ENCODE results near the gene CIB1.

DNA sequence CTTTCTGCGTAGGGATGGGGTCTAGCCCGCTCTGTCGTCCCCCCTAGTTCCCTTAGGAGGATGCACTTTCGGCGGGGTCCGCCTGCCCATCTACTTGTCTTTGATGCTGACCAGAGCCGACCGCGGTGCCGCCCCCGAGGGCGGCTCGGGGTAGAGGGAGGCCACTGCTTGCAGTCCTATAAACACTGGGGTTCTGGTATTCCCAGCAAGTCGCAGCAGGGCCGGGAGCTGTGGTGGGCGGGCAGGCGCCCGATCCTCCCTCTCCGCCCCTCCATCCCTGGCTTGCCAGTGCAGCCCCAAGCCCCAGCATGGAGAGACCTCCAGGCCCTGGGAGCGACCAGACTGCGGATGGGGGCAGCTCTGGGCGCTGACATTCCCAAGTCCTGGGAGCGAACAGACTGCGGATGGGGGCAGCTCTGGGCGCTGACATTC lies 31.8 kb downstream of the CIB1 start:
- TF ChIP-seq POLR2A (IDR thresholded peaks at IDR 0.05) = no peak
- TF ChIP-seq, protein P1, sequence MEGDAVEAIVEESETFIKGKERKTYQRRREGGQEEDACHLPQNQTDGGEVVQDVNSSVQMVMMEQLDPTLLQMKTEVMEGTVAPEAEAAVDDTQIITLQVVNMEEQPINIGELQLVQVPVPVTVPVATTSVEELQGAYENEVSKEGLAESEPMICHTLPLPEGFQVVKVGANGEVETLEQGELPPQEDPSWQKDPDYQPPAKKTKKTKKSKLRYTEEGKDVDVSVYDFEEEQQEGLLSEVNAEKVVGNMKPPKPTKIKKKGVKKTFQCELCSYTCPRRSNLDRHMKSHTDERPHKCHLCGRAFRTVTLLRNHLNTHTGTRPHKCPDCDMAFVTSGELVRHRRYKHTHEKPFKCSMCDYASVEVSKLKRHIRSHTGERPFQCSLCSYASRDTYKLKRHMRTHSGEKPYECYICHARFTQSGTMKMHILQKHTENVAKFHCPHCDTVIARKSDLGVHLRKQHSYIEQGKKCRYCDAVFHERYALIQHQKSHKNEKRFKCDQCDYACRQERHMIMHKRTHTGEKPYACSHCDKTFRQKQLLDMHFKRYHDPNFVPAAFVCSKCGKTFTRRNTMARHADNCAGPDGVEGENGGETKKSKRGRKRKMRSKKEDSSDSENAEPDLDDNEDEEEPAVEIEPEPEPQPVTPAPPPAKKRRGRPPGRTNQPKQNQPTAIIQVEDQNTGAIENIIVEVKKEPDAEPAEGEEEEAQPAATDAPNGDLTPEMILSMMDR (IDR thresholded peaks at IDR 0.05 in 4 of 5, conservative IDR thresholded peaks at IDR 0.05 in 1 of 5) = no peak

All from gastrocnemius medialis (tissue), 4 donors.